ENCODE measurements around the gene CUX1. TPM values are rescaled to one million over a fixed set of nuclear protein-coding genes. Genes with fewer than 3 reads are reported as not detected.

The CUX1 gene
- total RNA-seq, 2 donors from 2014 or later = 42.0 to 47.5 TPM

- H3K4me3 ChIP-seq = no peak overlapping the region
- ATAC-seq (no peak), DNase-seq (no peak)
- 94 to 96% methylated on average over 6 of the region's 6 CpGs for WGBS, 2 donors
- no peaks in the 10 kb centered on the region for H3K9me3 ChIP-seq
- intact Hi-C loops (cut with DNase I) = no loop called here
- TF ChIP-seq CTCF (IDR thresholded peaks at IDR 0.05) = no peak
- TF ChIP-seq POLR2A (IDR thresholded peaks at IDR 0.05) = no peak
- H3K27ac ChIP-seq = no peak overlapping the region
- H3K4me1 ChIP-seq = peaks cover 11% of the 10 kb centered on the region
- H3K36me3 ChIP-seq (replicated peaks in 1 of 2; ENCODE audit: insufficient read depth in 1 of 2, low read depth in 2 of 2) = no peaks in the 10 kb centered on the region
- no peaks in the 10 kb centered on the region for H3K27me3 ChIP-seq
Observed at GRCh38 chr7:102167254-102167653, 349.8 kb downstream of the CUX1 start.

- WGBS, 2 donors = 58 to 68% methylated on average over 13 to 14 of the region's 14 CpGs
- intact Hi-C loops (cut with DNase I) = no loop called here
- Histone ChIP-seq H3K27me3 (no peaks in the 10 kb centered on the region), H3K27ac (peak overlapping the region in 2 of 4 donors; percentile 18 to 57), H3K36me3 (replicated peaks in 1 of 2; ENCODE audit: insufficient read depth in 1 of 2, low read depth in 2 of 2) (no peaks in the 10 kb centered on the region), H3K9me3 (no peaks in the 10 kb centered on the region), H3K4me3 (no peak overlapping the region), H3K4me1 (peaks cover 11% of the 10 kb centered on the region)
- ATAC-seq (peak; percentile 31), DNase-seq (peak in 1 of 4 donors; percentile 15)
- TF ChIP-seq POLR2A (IDR thresholded peaks at IDR 0.05) (no peak), CTCF (IDR thresholded peaks at IDR 0.05) (no peak)
Observed at GRCh38 chr7:102169651-102170392, 352.4 kb downstream of the CUX1 start.

GRCh38 chr7:102170393-102170970, 353.1 kb downstream of the CUX1 start:
- Histone ChIP-seq H3K36me3 (replicated peaks in 1 of 2; ENCODE audit: insufficient read depth in 1 of 2, low read depth in 2 of 2) (no peaks in the 10 kb centered on the region), H3K27ac (peak overlapping the region in 1 of 4 donors; percentile 57), H3K4me1 (peaks cover 11% of the 10 kb centered on the region), H3K4me3 (no peak overlapping the region), H3K9me3 (no peaks in the 10 kb centered on the region), H3K27me3 (no peaks in the 10 kb centered on the region)
- no peak for DNase-seq
- WGBS, 2 donors = 81 to 87% methylated on average over 21 to 22 of the region's 22 CpGs
- TF ChIP-seq POLR2A (IDR thresholded peaks at IDR 0.05) (no peak), CTCF (IDR thresholded peaks at IDR 0.05) (no peak)
- ATAC-seq = no peak
- intact Hi-C loops (cut with DNase I) = no loop called here

DNA sequence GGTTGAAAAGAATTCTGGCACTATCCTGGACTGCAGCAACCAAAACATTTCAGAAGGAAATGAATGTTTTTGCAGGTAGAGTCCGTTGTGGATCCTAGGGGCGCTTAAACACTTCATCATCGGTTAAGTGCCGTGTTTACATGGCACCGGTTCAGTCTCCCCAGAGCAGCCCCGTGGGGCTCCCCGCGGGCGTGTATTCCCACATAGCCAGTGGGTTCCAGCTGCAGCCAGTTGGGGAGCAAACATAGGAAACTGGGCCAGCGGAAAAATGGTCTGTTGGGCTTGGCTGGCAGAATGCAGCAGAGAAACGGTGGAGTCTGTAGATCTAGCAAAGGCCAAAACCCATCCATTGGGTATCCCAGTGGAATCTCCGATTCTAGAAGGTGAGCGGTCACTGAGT, 356.2 kb downstream of the CUX1 start:
- Histone ChIP-seq H3K9me3 (no peaks in the 10 kb centered on the region), H3K4me1 (peaks cover 11% of the 10 kb centered on the region), H3K27ac (no peak overlapping the region), H3K36me3 (replicated peaks in 1 of 2; ENCODE audit: insufficient read depth in 1 of 2, low read depth in 2 of 2) (peaks cover 0 to 2% of the 10 kb centered on the region in 2 donors), H3K27me3 (no peaks in the 10 kb centered on the region), H3K4me3 (no peak overlapping the region)
- DNase-seq = no peak
- no peak for ATAC-seq
- intact Hi-C loops (cut with DNase I) = no loop called here
- no peak for TF ChIP-seq POLR2A (IDR thresholded peaks at IDR 0.05)
- TF ChIP-seq CTCF (IDR thresholded peaks at IDR 0.05) = no peak
- WGBS, 2 donors = 90 to 94% methylated on average over 8 to 13 of the region's 13 CpGs

All from body of pancreas (tissue), 4 donors.